Forelimb muscle (tissue), 1 donor: Measurements from ENCODE around the gene RIMBP3B. TPM values are rescaled to one million over a fixed set of nuclear protein-coding genes. Genes with fewer than 3 reads are reported as not detected.
"Not testable (repeated sequence)": the region's sequence is repeated elsewhere in the genome, so short reads cannot be mapped to it uniquely, and the experiment has no call there.

Source experiments
- DNase-seq: peaks from one replicate; pipeline ENCODE4 v3.0.0-alpha.2; 2013; ENCODE audit warnings: low read depth
- polyA plus RNA-seq: library from polyadenylated mRNA; unstranded; fragments of 120-200 nt; gene quantifications from one replicate; pipeline ENCODE4 v1.2.1, GENCODE V29; 2013; ENCODE audit not compliant: insufficient read length

RIMBP3B gene
- polyA plus RNA-seq, 1 donor: not detected

DNA sequence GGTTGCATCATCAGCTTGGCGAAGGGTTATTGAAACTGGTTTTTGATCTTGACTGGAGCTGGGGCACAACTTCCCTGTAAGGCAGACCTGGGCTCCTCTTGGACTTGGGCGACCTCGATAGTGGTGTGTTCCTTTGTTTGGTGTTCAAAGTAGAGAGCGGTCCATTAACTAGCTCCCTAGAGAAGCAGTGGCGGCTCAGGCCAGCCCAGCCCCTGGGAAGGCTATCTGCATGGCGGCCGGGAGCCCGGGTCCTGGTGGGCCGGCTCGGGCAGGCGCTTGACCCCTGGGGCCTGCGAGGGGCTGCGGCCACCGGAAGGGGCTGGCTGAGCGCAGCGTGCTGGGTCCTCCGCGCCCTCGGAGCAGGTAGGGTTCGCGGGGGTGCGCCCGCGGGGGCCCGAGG lies 32.8 kb downstream of the RIMBP3B start:
- not testable (repeated sequence) for DNase-seq

DNA sequence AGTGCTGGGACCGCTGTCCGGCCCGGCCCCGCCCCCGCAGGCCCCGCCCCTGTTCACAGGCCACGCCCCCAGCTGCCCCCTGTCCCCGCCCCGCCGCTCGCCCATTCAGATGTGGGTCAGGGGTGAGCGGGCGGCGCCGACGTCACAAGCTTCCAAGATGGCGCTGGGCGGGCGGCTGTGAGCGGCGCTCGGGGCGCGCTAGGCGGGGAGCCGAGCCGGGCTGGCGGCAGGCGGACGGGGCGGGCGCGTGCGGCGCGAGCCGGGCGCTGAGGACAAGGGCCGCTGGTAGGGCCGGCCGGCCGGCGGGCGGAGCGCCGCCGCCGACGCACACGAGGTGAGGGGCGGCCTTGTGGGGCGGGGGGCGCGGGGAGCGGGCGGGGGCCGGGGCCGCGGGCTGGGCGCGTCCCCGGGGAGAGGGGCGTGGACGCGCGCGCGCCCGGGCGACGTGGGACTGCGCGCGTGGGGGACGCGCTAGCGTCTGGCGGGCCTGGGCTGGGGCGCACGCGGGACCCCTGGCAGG lies 33.7 kb downstream of the RIMBP3B start, which contains the start of gene HIC2:
TSS of gene HIC2 (plus strand) at position 145 of the 520 bp plus-strand sequence. CDS start 25,461 bp downstream, outside the sequence.
- DNase-seq: not testable (repeated sequence)

DNA sequence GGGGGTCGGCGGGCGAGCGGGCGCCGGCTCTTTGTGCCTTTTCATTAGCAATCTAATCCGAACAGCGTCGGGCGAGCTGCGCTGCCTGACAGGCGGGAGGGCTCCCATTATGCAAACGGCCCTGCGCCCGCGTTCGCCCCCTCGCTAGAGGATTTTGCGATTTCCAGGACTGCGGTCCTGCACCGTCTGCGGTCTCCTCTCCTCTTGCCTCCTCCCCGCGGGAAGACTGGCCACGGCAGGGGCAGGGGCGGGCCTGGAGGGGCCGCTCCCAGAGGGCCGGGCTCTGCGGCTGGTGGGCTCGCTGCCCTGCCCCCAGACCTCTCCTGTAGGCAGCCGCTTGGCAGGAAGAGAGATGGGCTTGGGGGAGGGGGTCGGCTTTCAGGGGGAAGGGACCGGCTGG lies 34.3 kb downstream of the RIMBP3B start:
- not testable (repeated sequence) for DNase-seq

DNA sequence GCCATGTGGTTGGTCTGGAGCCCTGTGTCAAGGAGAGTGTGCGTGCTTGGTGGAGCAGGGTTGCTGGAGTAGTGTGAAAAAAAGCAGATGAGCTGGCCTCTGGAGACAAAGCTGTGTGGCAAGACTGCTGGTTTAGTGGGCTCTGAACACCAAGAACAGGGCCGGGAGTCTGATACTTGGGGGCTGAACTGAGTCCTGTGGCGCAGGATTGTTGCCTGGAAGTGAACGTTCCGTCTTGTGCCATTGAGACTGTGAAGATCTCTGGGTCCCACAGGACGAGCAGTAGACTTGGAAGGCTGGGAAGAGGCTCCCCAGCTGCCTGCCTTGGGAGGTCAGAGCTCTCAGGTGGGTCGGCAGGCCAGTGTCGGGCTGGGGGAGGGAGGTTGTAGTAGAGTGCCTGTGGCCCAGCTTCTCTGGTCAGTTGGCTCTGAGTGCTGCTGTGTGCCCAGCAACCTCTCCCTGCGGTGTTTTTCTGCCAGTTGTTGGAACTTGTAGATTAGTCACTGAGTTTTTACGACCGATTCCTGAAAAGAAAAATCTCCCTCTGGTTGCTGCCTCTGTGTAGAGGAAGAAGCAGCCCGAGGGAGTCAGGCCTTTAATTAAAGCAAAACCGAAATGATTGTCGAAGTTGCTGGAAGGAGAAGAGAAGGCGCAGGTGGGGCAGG lies 35.6 kb downstream of the RIMBP3B start:
- DNase-seq: not testable (repeated sequence)

DNA sequence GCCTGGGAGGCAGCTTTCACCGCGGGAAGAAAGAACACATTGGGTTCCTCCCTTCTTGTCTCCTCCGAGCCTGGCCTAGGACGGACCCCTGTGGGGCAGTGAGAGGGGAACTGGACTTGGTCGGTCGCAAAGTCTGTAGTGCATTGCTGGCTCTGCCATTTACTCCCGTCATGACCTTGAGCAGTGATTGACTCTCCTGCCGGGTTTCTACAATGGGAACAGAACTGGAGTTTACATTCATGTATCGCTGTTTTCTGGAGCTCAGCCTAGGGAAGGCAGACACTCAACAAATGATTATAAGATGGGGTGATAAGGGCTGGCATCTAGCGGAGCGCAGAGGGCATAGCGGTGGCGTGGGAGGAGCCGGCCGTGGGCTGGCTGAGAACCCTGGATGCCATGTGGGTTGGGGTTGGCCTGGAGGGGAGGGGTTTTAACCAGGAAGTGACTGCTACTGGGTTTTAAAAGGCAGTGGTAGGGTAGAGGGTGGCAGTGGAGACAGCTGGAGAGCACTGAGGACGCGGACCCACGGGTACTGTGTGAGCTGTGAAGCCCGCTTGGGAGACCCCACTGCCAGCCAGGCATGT lies 36.7 kb downstream of the RIMBP3B start:
- DNase-seq: not testable (repeated sequence)

DNA sequence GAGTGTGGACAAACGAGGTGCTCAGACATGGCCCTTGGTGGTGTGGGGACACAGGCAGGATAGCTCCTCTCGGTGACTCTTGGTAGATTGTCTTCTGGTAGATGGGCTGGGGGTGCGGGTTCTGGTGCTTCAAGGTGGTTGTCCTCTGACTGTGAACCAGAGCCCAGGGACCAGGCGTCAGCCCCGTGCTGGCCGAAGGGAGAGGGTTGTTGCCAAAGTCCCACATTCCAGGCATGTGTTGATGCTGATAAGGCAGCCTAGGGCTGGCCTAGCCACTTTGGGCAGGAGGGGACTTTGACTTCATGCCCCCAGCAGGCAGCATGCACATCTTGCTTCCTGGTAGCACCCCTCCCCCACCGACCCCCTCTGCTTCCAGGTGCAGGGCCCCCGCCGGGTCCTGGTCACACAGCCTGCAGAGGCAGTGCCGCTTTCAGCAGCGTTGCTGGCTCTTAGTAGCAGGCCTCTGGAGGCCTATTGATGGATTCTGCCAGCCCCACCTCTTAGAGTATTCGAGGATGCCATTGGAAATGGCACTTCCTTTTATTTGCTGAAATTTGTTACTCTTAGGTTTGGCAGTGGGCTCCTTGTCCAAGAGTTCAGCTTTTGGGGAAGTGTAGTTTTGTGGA lies 40.6 kb downstream of the RIMBP3B start:
- DNase-seq: not testable (repeated sequence)

DNA sequence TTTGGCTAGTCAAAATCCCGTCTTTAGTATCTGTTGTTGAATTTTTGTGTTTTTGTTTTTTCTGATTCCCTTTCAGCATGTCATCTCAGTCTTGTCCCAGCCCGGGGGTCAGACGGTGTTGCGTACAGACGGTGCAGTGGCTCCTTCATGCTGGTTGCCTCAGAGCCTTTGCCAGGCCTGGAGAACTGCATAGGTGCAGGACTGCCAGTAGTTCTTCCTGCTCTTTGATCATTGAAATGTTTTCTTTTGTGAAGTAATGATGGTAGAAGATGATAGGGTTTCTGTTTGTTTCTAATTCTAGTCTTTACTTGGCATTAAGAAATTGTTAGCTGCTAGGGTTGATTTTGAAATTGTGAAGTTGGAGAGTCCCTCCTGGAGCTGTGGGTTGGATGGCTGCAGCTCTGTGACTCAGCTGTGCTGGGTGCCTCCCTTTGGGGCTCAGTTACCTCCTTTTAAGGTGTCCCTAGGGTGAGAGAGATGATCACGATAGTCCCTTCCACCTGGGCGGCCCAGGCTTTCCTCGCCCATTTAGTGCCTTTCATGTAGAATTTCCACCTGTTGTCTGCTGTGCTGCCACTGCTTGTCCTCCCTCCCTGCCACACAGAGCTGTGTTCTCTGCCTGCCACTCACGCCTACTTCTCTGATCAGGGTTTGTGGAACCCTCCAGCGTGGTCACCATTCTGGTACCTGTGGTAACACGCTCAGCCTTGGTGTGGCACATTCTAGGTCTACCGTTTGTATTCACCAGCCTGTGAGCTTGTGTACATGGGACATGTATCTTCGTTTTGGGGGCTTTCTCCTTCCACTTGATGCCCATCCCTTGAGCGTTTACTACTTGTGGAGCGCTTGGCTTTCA lies 51.1 kb downstream of the RIMBP3B start:
- not testable (repeated sequence) for DNase-seq

DNA sequence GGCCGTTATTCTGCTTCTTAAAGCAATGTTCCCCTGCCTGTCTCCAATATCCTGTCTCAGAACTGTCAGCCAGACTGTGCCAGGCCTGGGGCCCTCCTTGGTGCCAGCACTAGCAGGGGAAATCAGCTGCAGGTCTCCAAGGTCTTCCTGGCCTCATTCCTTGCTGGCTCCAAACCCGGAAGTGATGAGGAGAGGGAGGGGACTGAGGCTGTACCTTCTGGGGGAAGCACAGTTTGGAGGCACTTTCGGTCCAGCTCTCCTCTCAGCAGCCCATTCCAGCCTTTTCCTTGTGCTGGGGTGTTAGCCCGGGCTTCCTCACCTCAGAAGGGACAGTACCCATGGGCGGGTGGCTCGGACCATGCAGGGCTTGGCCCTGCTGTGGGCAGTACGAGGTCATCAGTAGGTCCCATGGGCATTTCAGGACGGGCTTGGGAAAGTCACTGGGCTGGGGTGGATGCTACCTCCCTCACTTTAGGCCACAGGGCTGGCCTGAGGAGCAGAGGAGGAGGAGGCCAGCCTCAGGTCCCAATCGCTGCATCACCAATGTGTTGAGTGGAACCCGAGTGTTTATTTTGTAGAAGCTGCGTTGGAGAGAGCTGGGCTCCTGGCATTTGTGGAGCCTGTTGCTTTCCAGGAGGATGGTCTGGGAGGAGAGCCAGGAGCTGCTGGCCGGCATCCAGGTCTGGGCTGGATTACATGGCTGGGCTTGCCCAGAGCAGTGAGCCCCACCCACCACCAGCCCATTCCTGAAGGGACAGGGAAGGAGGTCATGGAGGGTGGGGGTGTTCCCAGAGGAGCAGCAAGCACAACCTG lies 52.7 kb downstream of the RIMBP3B start:
- not testable (repeated sequence) for DNase-seq

DNA sequence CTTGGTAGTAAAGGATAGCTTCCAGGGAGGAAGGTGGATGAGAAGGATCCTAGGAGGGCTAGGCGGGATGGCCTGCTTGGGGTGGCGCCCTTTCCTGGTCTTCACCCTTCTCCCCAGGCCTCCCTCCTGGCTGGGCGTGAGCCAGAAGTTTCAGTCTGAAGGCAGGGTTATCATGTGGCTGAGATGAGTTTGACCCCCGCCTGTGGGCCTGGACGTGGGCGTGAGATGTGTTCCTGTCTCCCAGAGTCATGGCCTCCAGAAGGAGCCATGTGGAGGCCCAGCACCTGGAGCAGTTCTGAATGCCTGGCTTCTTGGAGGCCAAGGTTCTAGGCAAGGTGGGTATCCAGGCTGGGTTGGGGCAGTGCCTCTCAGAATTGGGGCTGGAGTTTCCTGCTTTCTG lies 54.5 kb downstream of the RIMBP3B start:
- DNase-seq: not testable (repeated sequence)

Other genes starting within 250 kb of the RIMBP3B start
- 4.6 TPM for gene HIC2, start 33.6 kb downstream of the RIMBP3B start, polyA plus RNA-seq
- 0.51 TPM for gene TMEM191C, start 83.6 kb downstream of the RIMBP3B start, polyA plus RNA-seq
- gene RIMBP3C, start 167.7 kb downstream of the RIMBP3B start, polyA plus RNA-seq: 0.35 TPM
- 36.8 TPM for gene UBE2L3, start 184.0 kb downstream of the RIMBP3B start, polyA plus RNA-seq
- 4.9 TPM for gene YDJC, start 246.3 kb downstream of the RIMBP3B start, polyA plus RNA-seq
- 0.51 TPM for gene CCDC116, start 249.0 kb downstream of the RIMBP3B start, polyA plus RNA-seq